H1 (cell line): Measurements from ENCODE around the gene CST7.

Experiments
- CTCF ChIP-seq, 3 experiments: IDR thresholded peaks; 1 replicate in 2 of 3; 2 replicates in 1 of 3; pipeline versions ENCODE4 v1.5.1 to v1.6.1; 2011; ENCODE audit warnings: low read length in 3 of 3, mild to moderate bottlenecking in 3 of 3, inconsistent platforms in 2 of 3, low read depth in 1 of 3, moderate library complexity in 1 of 3; ENCODE audit not compliant: insufficient read depth in 1 of 3; ENCODE audit errors: control extremely low read depth in 1 of 3
- E2F6 ChIP-seq: IDR thresholded peaks from 2 replicates; pipeline ENCODE4 v1.6.1; 2012; ENCODE audit warnings: inconsistent platforms
- EP300 ChIP-seq, 2 experiments: IDR thresholded peaks; 1 replicate in 1 of 2; 2 replicates in 1 of 2; pipeline ENCODE4 v1.6.1; 2011 to 2012; ENCODE audit warnings: low read depth in 2 of 2, low read length in 2 of 2, mild to moderate bottlenecking in 2 of 2, borderline replicate concordance in 1 of 2, inconsistent platforms in 1 of 2, moderate library complexity in 1 of 2
- POLR2A ChIP-seq, 2 experiments: IDR thresholded peaks; 1 replicate in 1 of 2; 2 replicates in 1 of 2; pipeline ENCODE4 v1.6.1; 2011; ENCODE audit warnings: low read depth in 2 of 2, low read length in 2 of 2, mild to moderate bottlenecking in 2 of 2; ENCODE audit errors: control extremely low read depth in 1 of 2
- RAD21 ChIP-seq, 2 experiments: IDR thresholded peaks in 1 of 2; conservative IDR thresholded peaks in 1 of 2; 2 replicates each; pipeline ENCODE4 v1.6.1; 2011; ENCODE audit warnings: low read depth in 2 of 2, low read length in 2 of 2, improper control_type of control experiment in 1 of 2, inconsistent platforms in 1 of 2, mild to moderate bottlenecking in 1 of 2, moderate library complexity in 1 of 2
- RBBP5 ChIP-seq: IDR thresholded peaks from 2 replicates; pipeline ENCODE4 v1.7.1; 2012; ENCODE audit warnings: low read depth, mild to moderate bottlenecking, inconsistent platforms, low read length, moderate library complexity, borderline replicate concordance
- SP1 ChIP-seq: IDR thresholded peaks from 2 replicates; pipeline ENCODE4 v1.6.1; 2011; ENCODE audit warnings: low read depth, low read length

GRCh38 chr20:24917056-24917455 lies 32.0 kb upstream of the CST7 start:
- TF ChIP-seq RBBP5, result no peak
- TF ChIP-seq SP1, result no peak
- TF ChIP-seq EP300 (IDR thresholded peaks at IDR 0.05; ENCODE audit: borderline replicate concordance in 1 of 2, low read depth in 2 of 2, low read length in 2 of 2), result no peak
- no peak for TF ChIP-seq POLR2A (IDR thresholded peaks at IDR 0.05; ENCODE audit: control extremely low read depth in 1 of 2, low read depth in 2 of 2, low read length in 2 of 2)
- TF ChIP-seq CTCF (IDR thresholded peaks at IDR 0.05; ENCODE audit: control extremely low read depth in 1 of 3, insufficient read depth in 1 of 3, low read depth in 1 of 3, low read length in 3 of 3), result no peak
- no peak for TF ChIP-seq RAD21 (IDR thresholded peaks at IDR 0.05 in 1 of 2, conservative IDR thresholded peaks at IDR 0.05 in 1 of 2; ENCODE audit: low read depth in 2 of 2, low read length in 2 of 2)
- no peak for TF ChIP-seq E2F6
